Measurements from ENCODE around the gene KREMEN1. TPM values are rescaled to one million over a fixed set of nuclear protein-coding genes. Genes with fewer than 3 reads are reported as not detected.

The KREMEN1 gene
- total and polyA plus RNA-seq, 2 of the 4 experiments (the other 2 are of a cell fraction), result 2.9 to 4.6 TPM

- POLR2A ChIA-PET (ENCODE audit: unreplicated experiment), result no interaction called here
- DNase-seq, result no peak
- H3K4me2 ChIP-seq (ENCODE audit: low read depth, low read length), result no peak overlapping the region; the same call in 1 of the 2 replicates
- in situ Hi-C loops (cut with MboI; ENCODE audit: low sequenced_read_pairs) (no loop called here), dilution Hi-C loops (cut with HindIII; ENCODE audit: low sequenced_read_pairs, unreplicated experiment) (no loop called here), intact Hi-C loops (cut with micrococcal nuclease) (no loop called here)
- TF ChIP-seq MAZ (IDR thresholded peaks at IDR 0.05; ENCODE audit: borderline replicate concordance, low read depth, low read length) (no peak), MXI1 (IDR thresholded peaks at IDR 0.05; ENCODE audit: borderline replicate concordance, low read depth, low read length) (no peak), RCOR1 (IDR thresholded peaks at IDR 0.05; ENCODE audit: insufficient replicate concordance, low read length) (no peak), USF2 (IDR thresholded peaks at IDR 0.05; ENCODE audit: low read depth, low read length) (no peak), CTCF (conservative IDR thresholded peaks at IDR 0.05; ENCODE audit: low read depth, low read length) (no peak), CEBPB (IDR thresholded peaks at IDR 0.05; ENCODE audit: low read depth, low read length) (no peak), SMC3 (IDR thresholded peaks at IDR 0.05; ENCODE audit: low read depth, low read length) (no peak), BHLHE40 (IDR thresholded peaks at IDR 0.05; ENCODE audit: low read depth, low read length) (no peak), RFX5 (IDR thresholded peaks at IDR 0.05; ENCODE audit: low read depth, low read length) (no peak), ELK1 (IDR thresholded peaks at IDR 0.05; ENCODE audit: borderline replicate concordance, low read depth, low read length) (no peak), RAD21 (IDR thresholded peaks at IDR 0.05; ENCODE audit: low read length) (no peak), NFE2L2 (IDR thresholded peaks at IDR 0.05; ENCODE audit: low read depth, low read length) (no peak), CHD1 (IDR thresholded peaks at IDR 0.05; ENCODE audit: low read depth, low read length) (no peak), FOS (IDR thresholded peaks at IDR 0.05; ENCODE audit: low read depth, low read length) (no peak), POLR2A (IDR thresholded peaks at IDR 0.05; ENCODE audit: low read depth, low read length) (no peak)
- H4K5ac ChIP-seq (ENCODE audit: low read depth, low read length), result no peak overlapping the region
- H3K4me1 ChIP-seq (ENCODE audit: control insufficient read depth, insufficient read depth, low read length), result peaks cover 14% of the 10 kb centered on the region
- H3K27ac ChIP-seq (ENCODE audit: insufficient read depth, low read length), result no peak overlapping the region
- no peaks in the 10 kb centered on the region for H3K9me3 ChIP-seq (ENCODE audit: control insufficient read depth, insufficient read depth, low read length)
- ATAC-seq (ENCODE audit: low read depth), result no peak
- no peaks in the 10 kb centered on the region; a peak in 1 of 4 replicates for H3K79me1 ChIP-seq (ENCODE audit: low read depth in 1 of 2, low read length in 2 of 2)
- no peaks in the 10 kb centered on the region for H4K20me1 ChIP-seq (ENCODE audit: insufficient read depth, low read length)
- H3K18ac ChIP-seq (ENCODE audit: low read depth, low read length), result no peak overlapping the region
- no TSS peak for BruUV-seq (replicated peaks)
- H4K91ac ChIP-seq (ENCODE audit: insufficient read depth, low read depth, low read length), result no peak overlapping the region
- 60% methylated on average over 1 of the region's 3 CpGs; no CpG with 5 or more reads in 1 of the 2 experiments for WGBS, 2 experiments (ENCODE audit: extremely low coverage in 2 of 2, insufficient read length in 1 of 2)
- H2BK15ac ChIP-seq (ENCODE audit: low read depth, low read length), result no peak overlapping the region
- peaks cover 6% of the 10 kb centered on the region; the same call in 1 of the 2 replicates for H3K9me1 ChIP-seq (ENCODE audit: insufficient read depth, low read length)
- H3K27me3 ChIP-seq (ENCODE audit: control insufficient read depth, insufficient read depth, low read length), result no peaks in the 10 kb centered on the region
- H4K8ac ChIP-seq (ENCODE audit: low read depth in 2 of 2, low read length in 2 of 2), result no peak overlapping the region
- no peak overlapping the region for H2AFZ ChIP-seq (replicated peaks; ENCODE audit: low read length, poor library complexity)
- no peak overlapping the region for H2AK5ac ChIP-seq (ENCODE audit: low read depth, low read length)
- H3K9ac ChIP-seq (ENCODE audit: low read depth, low read length), result no peak overlapping the region
- no peak overlapping the region for H2BK20ac ChIP-seq (ENCODE audit: low read depth, low read length)
- no peak overlapping the region for H2AK9ac ChIP-seq (replicated peaks; ENCODE audit: low read depth, low read length, poor library complexity)
- no peak overlapping the region for H2BK120ac ChIP-seq (ENCODE audit: low read depth, low read length)
- peaks cover 2% of the 10 kb centered on the region; the same call in 1 of the 2 replicates for H3K36me3 ChIP-seq (ENCODE audit: control insufficient read depth, insufficient read depth, low read length)
- H3K4me3 ChIP-seq (ENCODE audit: insufficient read depth, low read depth, low read length), result no peak overlapping the region
- H3K14ac ChIP-seq (replicated peaks; ENCODE audit: low read depth, low read length), result no peak overlapping the region
- no peak overlapping the region for H2BK5ac ChIP-seq (ENCODE audit: low read depth, low read length, poor library complexity, severe bottlenecking)
- no peak overlapping the region for H3K56ac ChIP-seq (ENCODE audit: extremely low read depth, insufficient read depth, low read length)
- no peak overlapping the region for H3K4ac ChIP-seq (ENCODE audit: low read depth, low read length)
- no peak overlapping the region for H3K23ac ChIP-seq (ENCODE audit: low read depth, low read length)
- CTCF ChIA-PET, result interaction anchor here (0.6 kb wide), 1 partner anchor 12 kb away, joined by 6 read pairs; no protein-coding TSS in a partner anchor
Observed at GRCh38 chr22:29090039-29090438, 17.2 kb downstream of the KREMEN1 start.
